ENCODE results near the gene ANKRD45. TPM values are rescaled to one million over a fixed set of nuclear protein-coding genes. Genes with fewer than 3 reads are reported as not detected.

Gene ANKRD45
- total and polyA plus RNA-seq, 2 donors (not counting 1 experiment from before 2014, with no cell fraction given): 0.06 TPM; not detected in 1

- ChIA-PET CTCF (no interaction called here), POLR2A (no interaction called here)
- Histone ChIP-seq H4K20me1 (ENCODE audit: control insufficient read depth, insufficient read depth, low read length, poor library complexity, severe bottlenecking) (no peaks in the 10 kb centered on the region), H3K4me2 (replicated peaks; ENCODE audit: low read depth, low read length, poor library complexity, severe bottlenecking) (no peak overlapping the region), H2AFZ (ENCODE audit: insufficient read depth, low read depth, low read length, poor library complexity, severe bottlenecking) (no peak overlapping the region), H3K4me3 (ENCODE audit: control extremely low read depth in 1 of 5, extremely low read depth in 1 of 5, insufficient read depth in 1 of 5, low read depth in 2 of 5, low read length in 4 of 5) (no peak overlapping the region), H3K79me2 (ENCODE audit: control insufficient read depth, insufficient read depth, low read length) (no peaks in the 10 kb centered on the region), H3K36me3 (replicated peaks in 1 of 2; ENCODE audit: control extremely low read depth in 1 of 2, control insufficient read depth in 1 of 2, extremely low read depth in 1 of 2, insufficient read depth in 2 of 2, low read length in 1 of 2) (no peaks in the 10 kb centered on the region), H3K27me3 (replicated peaks in 1 of 4; ENCODE audit: control extremely low read depth in 1 of 4, control insufficient read depth in 3 of 4, insufficient read depth in 4 of 4, low read length in 3 of 4) (no peaks in the 10 kb centered on the region), H3K27ac (ENCODE audit: low read length in 2 of 2) (no peak overlapping the region), H3K4me1 (ENCODE audit: control insufficient read depth in 2 of 2, insufficient read depth in 2 of 2, low read length in 2 of 2) (no peaks in the 10 kb centered on the region), H3K9me3 (ENCODE audit: control extremely low read depth in 1 of 3, control insufficient read depth in 2 of 3, insufficient read depth in 1 of 3, low read length in 2 of 3) (peaks cover 0 to 8% (median 0%) of the 10 kb centered on the region in 3 donors), H3K9ac (ENCODE audit: low read length) (no peak overlapping the region)
- DNase-seq (no peak), ATAC-seq (ENCODE audit: low read depth) (no peak)
- no peak overlapping the region for H3K27ac Mint-ChIP-seq
- intact Hi-C loops (cut with micrococcal nuclease): no loop called here
- H3K4me1 Mint-ChIP-seq: no peaks in the 10 kb centered on the region
- H3K27me3 Mint-ChIP-seq: peaks cover 14% of the 10 kb centered on the region
- WGBS (ENCODE audit: insufficient coverage): 100% methylated on average over 2 of the region's 4 CpGs
- H3K4me3 Mint-ChIP-seq: no peak overlapping the region
- TF ChIP-seq CTCF (IDR thresholded peaks at IDR 0.05): no peak
- no peak for TF ChIP-seq EZH2 (IDR thresholded peaks at IDR 0.05; ENCODE audit: borderline replicate concordance, insufficient read depth, low read depth, low read length, poor library complexity, severe bottlenecking)
- H3K9me3 Mint-ChIP-seq (ENCODE audit: insufficient read depth): no peaks in the 10 kb centered on the region
These were observed 61.0 kb downstream of the ANKRD45 start for GRCh38 chr1:173608503-173609216.

- Mint-ChIP-seq H3K4me1 (peaks cover 14% of the 10 kb centered on the region), H3K27ac (no peak within 1 kb of the TSS), H3K4me3 (no peak within 1 kb of the TSS), H3K27me3 (peaks cover 11% of the 10 kb centered on the region), H3K9me3 (ENCODE audit: insufficient read depth) (no peaks in the 10 kb centered on the region)
- no peaks in the 10 kb centered on the region for H3K9me3 ChIP-seq (ENCODE audit: control extremely low read depth in 1 of 3, control insufficient read depth in 2 of 3, insufficient read depth in 1 of 3, low read length in 2 of 3)
- no peak within 1 kb of the TSS for H3K27ac ChIP-seq (ENCODE audit: low read length in 2 of 2)
- ATAC-seq (ENCODE audit: low read depth) (no peak), DNase-seq (no peak)
- H3K4me1 ChIP-seq (ENCODE audit: control insufficient read depth in 2 of 2, insufficient read depth in 2 of 2, low read length in 2 of 2): peaks cover 3 to 8% of the 10 kb centered on the region in 2 donors
- no peak within 1 kb of the TSS for H3K4me2 ChIP-seq (replicated peaks; ENCODE audit: low read depth, low read length, poor library complexity, severe bottlenecking)
- no peak within 1 kb of the TSS for H2AFZ ChIP-seq (ENCODE audit: insufficient read depth, low read depth, low read length, poor library complexity, severe bottlenecking)
- WGBS (ENCODE audit: insufficient coverage): 69% methylated on average over 2 of the region's 5 CpGs
- no peaks in the 10 kb centered on the region for H3K79me2 ChIP-seq (ENCODE audit: control insufficient read depth, insufficient read depth, low read length)
- no peak for TF ChIP-seq CTCF (IDR thresholded peaks at IDR 0.05)
- H3K36me3 ChIP-seq (replicated peaks in 1 of 2; ENCODE audit: control extremely low read depth in 1 of 2, control insufficient read depth in 1 of 2, extremely low read depth in 1 of 2, insufficient read depth in 2 of 2, low read length in 1 of 2): no peaks in the 10 kb centered on the region
- ChIA-PET POLR2A (no interaction called here), CTCF (interaction anchor here (0.7 kb wide), 1 partner anchor 1601 kb away, joined by 4 read pairs; no protein-coding TSS in a partner anchor)
- H4K20me1 ChIP-seq (ENCODE audit: control insufficient read depth, insufficient read depth, low read length, poor library complexity, severe bottlenecking): no peaks in the 10 kb centered on the region
- H3K27me3 ChIP-seq (replicated peaks in 1 of 4; ENCODE audit: control extremely low read depth in 1 of 4, control insufficient read depth in 3 of 4, insufficient read depth in 4 of 4, low read length in 3 of 4): no peaks in the 10 kb centered on the region
- no peak within 1 kb of the TSS for H3K9ac ChIP-seq (ENCODE audit: low read length)
- intact Hi-C loops (cut with micrococcal nuclease): no loop called here
- no peak within 1 kb of the TSS for H3K4me3 ChIP-seq (ENCODE audit: control extremely low read depth in 1 of 5, extremely low read depth in 1 of 5, insufficient read depth in 1 of 5, low read depth in 2 of 5, low read length in 4 of 5)
These were observed 66.5 kb downstream of the ANKRD45 start, which contains the start of gene SLC9C2 for GRCh38 chr1:173603056-173603591. Gene SLC9C2, minus strand, starts transcription at chr1:173603072. Its CDS starts 1,296 bp downstream, at chr1:173601776.

All from B cell (primary cell).